HG03025 (cell line): ENCODE results near the gene CAPZB.

ENCODE experiments used
- ATAC-seq: cut with Tn5 transposase; IDR thresholded peaks from one replicate; pipeline ENCODE4 v1.9.1; 2021; ENCODE audit warnings: mild to moderate bottlenecking, moderate library complexity; ENCODE audit not compliant: unreplicated experiment, low FRiP score

Gene CAPZB

GRCh38 chr1:19472174-19472573 lies 13.2 kb downstream of the CAPZB start:
- no peak for ATAC-seq

- no peak for ATAC-seq
Observed at GRCh38 chr1:19469004-19469403, 16.3 kb downstream of the CAPZB start.

GRCh38 chr1:19468397-19468956 lies 16.9 kb downstream of the CAPZB start:
- ATAC-seq, result no peak

- ATAC-seq, result no peak
Observed at GRCh38 chr1:19467199-19468187, 17.8 kb downstream of the CAPZB start.

GRCh38 chr1:19466112-19466561 lies 19.2 kb downstream of the CAPZB start:
- no peak for ATAC-seq

GRCh38 chr1:19465650-19466049 lies 19.7 kb downstream of the CAPZB start:
- ATAC-seq, result no peak

- no peak for ATAC-seq
Observed at GRCh38 chr1:19465123-19465522, 20.2 kb downstream of the CAPZB start.

GRCh38 chr1:19464696-19465095 lies 20.6 kb downstream of the CAPZB start:
- ATAC-seq, result no peak

- no peak for ATAC-seq
Observed at GRCh38 chr1:19463504-19463803, 21.9 kb downstream of the CAPZB start.

- ATAC-seq, result no peak
Observed at GRCh38 chr1:19462781-19463503, 22.4 kb downstream of the CAPZB start.

GRCh38 chr1:19461220-19461554 lies 24.2 kb downstream of the CAPZB start:
- ATAC-seq, result no peak

- no peak for ATAC-seq
Observed at GRCh38 chr1:19460535-19461219, 24.7 kb downstream of the CAPZB start.

- ATAC-seq, result no peak
Observed at GRCh38 chr1:19458815-19459417, 26.4 kb downstream of the CAPZB start.

GRCh38 chr1:19457607-19458006 lies 27.7 kb downstream of the CAPZB start:
- no peak for ATAC-seq

GRCh38 chr1:19456968-19457441 lies 28.3 kb downstream of the CAPZB start:
- no peak for ATAC-seq

- no peak for ATAC-seq
Observed at GRCh38 chr1:19455353-19455752, 30.0 kb downstream of the CAPZB start.

- ATAC-seq, result no peak
Observed at GRCh38 chr1:19454265-19455146, 30.8 kb downstream of the CAPZB start.

GRCh38 chr1:19453741-19454201 lies 31.6 kb downstream of the CAPZB start:
- no peak for ATAC-seq

- no peak for ATAC-seq
Observed at GRCh38 chr1:19452221-19452663, 33.1 kb downstream of the CAPZB start.
